SK-N-SH (cell line): ENCODE measurements around the gene PPP1R3C. TPM values are rescaled to one million over a fixed set of nuclear protein-coding genes. Genes with fewer than 3 reads are reported as not detected.

Source experiments
- CTCF ChIA-PET: fragments of 300-600, 350-600 bp; formaldehyde crosslinking; extraction: SDS; loops from one replicate; lab custom pipeline; 2021; lab: Yijun Ruan, JAX
- POLR2A ChIA-PET: fragments of 350-600 bp; sonication (Branson Sonifier 250); formaldehyde crosslinking; extraction: SDS; loops from one replicate; lab custom pipeline; 2020; ENCODE audit warnings: antibody characterized with exemption, inconsistent platforms; lab: Yijun Ruan, JAX
- DNase-seq: peaks from one replicate; pipeline ENCODE4 v3.0.0; 2012
- H2AFZ ChIP-seq: fragments of 200-600 bp; sonication (generic); 2 replicates; pipeline ENCODE4 v1.8.1; 2016; ENCODE audit warnings: antibody characterized with exemption, mild to moderate bottlenecking, low read depth
- H3F3A ChIP-seq: fragments of 200-600 bp; sonication (generic); replicated peaks from 2 replicates; pipeline ENCODE3; 2016; ENCODE audit warnings: antibody characterized with exemption, mild to moderate bottlenecking; ENCODE audit not compliant: insufficient read depth
- H3K27ac ChIP-seq, 2 experiments: fragments of 200-500 bp in 1 of 2; fragments of 200-600 bp in 1 of 2; sonication (Bioruptor generic) in 1 of 2; sonication (generic), shearing (Covaris generic) in 1 of 2; 2 replicates each; pipeline versions ENCODE4 v1.5.1 to v1.6.1; 2014 to 2016; ENCODE audit warnings: low read depth in 2 of 2, inconsistent platforms in 1 of 2, low read length in 1 of 2, mild to moderate bottlenecking in 1 of 2, mixed read lengths in 1 of 2
- H3K27me3 ChIP-seq: fragments of 200-600 bp; sonication (generic), shearing (Covaris generic); 2 replicates; pipeline ENCODE4 v1.6.1; 2016; ENCODE audit warnings: mixed run types; ENCODE audit not compliant: insufficient read depth
- H3K36me3 ChIP-seq, 2 experiments: fragments of 200-500 bp in 1 of 2; fragments of 200-600 bp in 1 of 2; sonication (Bioruptor generic) in 1 of 2; sonication (generic) in 1 of 2; replicated peaks in 1 of 2; 2 replicates each; pipeline versions ENCODE3 to v1.5.1; 2014 to 2016; ENCODE audit warnings: low read length in 1 of 2, mild to moderate bottlenecking in 1 of 2; ENCODE audit not compliant: insufficient read depth in 2 of 2, control insufficient read depth in 1 of 2
- H3K4me1 ChIP-seq, 2 experiments: fragments of 200-500 bp in 1 of 2; fragments of 200-600 bp in 1 of 2; sonication (Bioruptor generic) in 1 of 2; sonication (generic), shearing (Covaris generic) in 1 of 2; 2 replicates each; pipeline versions ENCODE4 v1.5.1 to v1.6.1; 2014 to 2016; ENCODE audit warnings: low read depth in 1 of 2, low read length in 1 of 2, mixed run types in 1 of 2; ENCODE audit not compliant: insufficient read depth in 2 of 2, control insufficient read depth in 1 of 2
- H3K4me2 ChIP-seq: fragments of 200-600 bp; sonication (generic), shearing (Covaris generic); 2 replicates; pipeline ENCODE4 v1.6.1; 2017; ENCODE audit warnings: mixed run types
- H3K4me3 ChIP-seq, 2 experiments: fragments of 200-500 bp in 1 of 2; fragments of 200-600 bp in 1 of 2; sonication (Bioruptor generic) in 1 of 2; sonication (generic), shearing (Covaris generic) in 1 of 2; 2 replicates each; pipeline versions ENCODE4 v1.5.1 to v1.8.1; 2014 to 2016; ENCODE audit warnings: low read depth in 2 of 2, inconsistent platforms in 1 of 2, low read length in 1 of 2, mild to moderate bottlenecking in 1 of 2, mixed read lengths in 1 of 2, moderate library complexity in 1 of 2
- H3K79me2 ChIP-seq: fragments of 200-600 bp; sonication (generic); 2 replicates; pipeline ENCODE4 v1.8.1; 2017; ENCODE audit warnings: mild to moderate bottlenecking; ENCODE audit not compliant: insufficient read depth
- H3K9ac ChIP-seq: fragments of 200-600 bp; sonication (generic); 2 replicates; pipeline ENCODE4 v1.6.1; 2017; ENCODE audit warnings: mixed run types
- H3K9me2 ChIP-seq: fragments of 200-600 bp; sonication (generic); 2 replicates; pipeline ENCODE4 v1.6.1; 2017; ENCODE audit warnings: mixed run types
- H3K9me3 ChIP-seq: fragments of 200-600 bp; sonication (generic); 2 replicates; pipeline ENCODE4 v1.6.1; 2017; ENCODE audit warnings: mixed run types, mild to moderate bottlenecking, moderate library complexity
- H4K20me1 ChIP-seq: fragments of 200-600 bp; sonication (generic); 2 replicates; pipeline ENCODE4 v1.6.1; 2017; ENCODE audit warnings: mild to moderate bottlenecking, mixed run types; ENCODE audit not compliant: insufficient read depth
- CHD2 ChIP-seq: fragments of 150-350 bp; IDR thresholded peaks from 2 replicates; pipeline ENCODE4 v1.6.1; 2018; ENCODE audit warnings: low read length; ENCODE audit not compliant: partially characterized antibody
- FOSL2 ChIP-seq: IDR thresholded peaks from 2 replicates; pipeline ENCODE4 v1.4.0; 2012; ENCODE audit warnings: low read depth, mild to moderate bottlenecking, moderate library complexity, borderline replicate concordance
- FOXJ3 ChIP-seq: sonication (generic); formaldehyde crosslinking; IDR thresholded peaks from 2 replicates; pipeline ENCODE4 v1.5.1; 2020; ENCODE audit warnings: mild to moderate bottlenecking, missing genetic modification reagents
- JUND ChIP-seq: IDR thresholded peaks from 2 replicates; pipeline ENCODE4 v1.4.0; 2012
- NRF1 ChIP-seq: IDR thresholded peaks from 2 replicates; pipeline ENCODE4 v1.6.1; 2012; ENCODE audit warnings: low read depth, mild to moderate bottlenecking, low read length
- SMC3 ChIP-seq: IDR thresholded peaks from 2 replicates; pipeline ENCODE4 v1.6.1; 2012; ENCODE audit warnings: low read depth, low read length, improper control_type of control experiment
- WGBS: methylation state at CpG from one replicate; pipeline ENCODE4 v1.1.6; 2017; ENCODE audit warnings: low lambda C conversion rate; 5-methylcytosine and 5-hydroxymethylcytosine counted together
- polyA plus RNA-seq, 3 experiments: library from polyadenylated mRNA; depleted of rRNA; stranded (reverse); fragments of >200 nt; gene quantifications; 2 replicates each; pipeline ENCODE4 v1.2.3, GENCODE V29; 2012
- TF ChIP-seq, protein P1 (sequence below): fragments of 200-600 bp; sonication (generic); IDR thresholded peaks from 2 replicates; pipeline ENCODE4 v1.6.1; 2017; ENCODE audit warnings: antibody characterized with exemption, mild to moderate bottlenecking, moderate library complexity
- TF ChIP-seq, protein P2 (sequence below): fragments of 150-350 bp; IDR thresholded peaks from 2 replicates; pipeline ENCODE4 v1.6.1; 2016; ENCODE audit warnings: mild to moderate bottlenecking, low read depth, low read length
- TF ChIP-seq, protein P3 (sequence below): fragments of 150-350 bp; IDR thresholded peaks from 2 replicates; pipeline ENCODE4 v1.6.1; 2017; ENCODE audit warnings: antibody characterized with exemption, low read length, low read depth, borderline replicate concordance
- TF ChIP-seq, protein P4 (sequence below): IDR thresholded peaks from 2 replicates; pipeline ENCODE4 v1.4.0; 2012; ENCODE audit warnings: low read depth
- TF ChIP-seq, protein P5 (sequence below): IDR thresholded peaks from 2 replicates; pipeline ENCODE4 v1.4.0; 2012; ENCODE audit warnings: low read depth, borderline replicate concordance

PPP1R3C gene
- polyA plus RNA-seq, 1 of the 3 experiments (the other 2 are of a cell fraction): 9.0 TPM

DNA sequence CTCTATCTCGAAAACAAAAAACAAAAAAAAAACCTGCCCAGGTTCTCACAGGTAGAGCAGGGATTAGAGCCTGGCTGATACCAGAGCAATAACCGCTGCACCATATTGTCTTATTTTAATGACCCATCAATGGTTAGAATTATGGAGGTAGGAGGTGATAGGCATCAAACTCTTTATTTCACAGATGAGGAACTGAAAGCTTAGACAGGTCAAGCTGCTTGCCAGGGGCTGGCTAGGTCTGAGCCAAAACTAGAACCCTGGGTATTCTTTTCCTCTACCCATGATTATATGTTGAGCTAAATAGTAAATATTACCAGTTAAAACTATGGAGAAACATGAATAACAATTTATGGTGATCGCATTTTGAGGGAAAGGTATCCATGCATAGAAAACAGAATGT lies 2.0 kb upstream of the PPP1R3C start:
- no peak for DNase-seq
- WGBS: 94% methylated on average over 3 of the region's 3 CpGs
- Histone ChIP-seq H3K4me2 (no peak overlapping the region), H3K9ac (no peak overlapping the region), H3K4me3 (no peak overlapping the region), H3K4me1 (peaks cover 0 to 9% of the 10 kb centered on the region in 2 experiments; a peak in 2 of 4 replicates), H3K27me3 (no peaks in the 10 kb centered on the region), H2AFZ (no peak overlapping the region), H3K27ac (no peak overlapping the region), H3K79me2 (peaks cover 28% of the 10 kb centered on the region; the same call in 1 of the 2 replicates), H3F3A (peaks cover 5% of the 10 kb centered on the region), H3K9me2 (no peaks in the 10 kb centered on the region), H3K9me3 (no peaks in the 10 kb centered on the region)
- POLR2A ChIA-PET: interaction anchor here (1.0 kb wide), 1 partner anchor 225 kb away, joined by 4 read pairs; no protein-coding TSS in a partner anchor
- TF ChIP-seq, protein P1, sequence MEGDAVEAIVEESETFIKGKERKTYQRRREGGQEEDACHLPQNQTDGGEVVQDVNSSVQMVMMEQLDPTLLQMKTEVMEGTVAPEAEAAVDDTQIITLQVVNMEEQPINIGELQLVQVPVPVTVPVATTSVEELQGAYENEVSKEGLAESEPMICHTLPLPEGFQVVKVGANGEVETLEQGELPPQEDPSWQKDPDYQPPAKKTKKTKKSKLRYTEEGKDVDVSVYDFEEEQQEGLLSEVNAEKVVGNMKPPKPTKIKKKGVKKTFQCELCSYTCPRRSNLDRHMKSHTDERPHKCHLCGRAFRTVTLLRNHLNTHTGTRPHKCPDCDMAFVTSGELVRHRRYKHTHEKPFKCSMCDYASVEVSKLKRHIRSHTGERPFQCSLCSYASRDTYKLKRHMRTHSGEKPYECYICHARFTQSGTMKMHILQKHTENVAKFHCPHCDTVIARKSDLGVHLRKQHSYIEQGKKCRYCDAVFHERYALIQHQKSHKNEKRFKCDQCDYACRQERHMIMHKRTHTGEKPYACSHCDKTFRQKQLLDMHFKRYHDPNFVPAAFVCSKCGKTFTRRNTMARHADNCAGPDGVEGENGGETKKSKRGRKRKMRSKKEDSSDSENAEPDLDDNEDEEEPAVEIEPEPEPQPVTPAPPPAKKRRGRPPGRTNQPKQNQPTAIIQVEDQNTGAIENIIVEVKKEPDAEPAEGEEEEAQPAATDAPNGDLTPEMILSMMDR: no peak
- TF ChIP-seq NRF1: no peak
- TF ChIP-seq, protein P2, sequence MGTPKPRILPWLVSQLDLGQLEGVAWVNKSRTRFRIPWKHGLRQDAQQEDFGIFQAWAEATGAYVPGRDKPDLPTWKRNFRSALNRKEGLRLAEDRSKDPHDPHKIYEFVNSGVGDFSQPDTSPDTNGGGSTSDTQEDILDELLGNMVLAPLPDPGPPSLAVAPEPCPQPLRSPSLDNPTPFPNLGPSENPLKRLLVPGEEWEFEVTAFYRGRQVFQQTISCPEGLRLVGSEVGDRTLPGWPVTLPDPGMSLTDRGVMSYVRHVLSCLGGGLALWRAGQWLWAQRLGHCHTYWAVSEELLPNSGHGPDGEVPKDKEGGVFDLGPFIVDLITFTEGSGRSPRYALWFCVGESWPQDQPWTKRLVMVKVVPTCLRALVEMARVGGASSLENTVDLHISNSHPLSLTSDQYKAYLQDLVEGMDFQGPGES: no peak
- TF ChIP-seq JUND: no peak
- TF ChIP-seq, protein P3, sequence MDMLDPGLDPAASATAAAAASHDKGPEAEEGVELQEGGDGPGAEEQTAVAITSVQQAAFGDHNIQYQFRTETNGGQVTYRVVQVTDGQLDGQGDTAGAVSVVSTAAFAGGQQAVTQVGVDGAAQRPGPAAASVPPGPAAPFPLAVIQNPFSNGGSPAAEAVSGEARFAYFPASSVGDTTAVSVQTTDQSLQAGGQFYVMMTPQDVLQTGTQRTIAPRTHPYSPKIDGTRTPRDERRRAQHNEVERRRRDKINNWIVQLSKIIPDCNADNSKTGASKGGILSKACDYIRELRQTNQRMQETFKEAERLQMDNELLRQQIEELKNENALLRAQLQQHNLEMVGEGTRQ: no peak
- TF ChIP-seq, protein P4, sequence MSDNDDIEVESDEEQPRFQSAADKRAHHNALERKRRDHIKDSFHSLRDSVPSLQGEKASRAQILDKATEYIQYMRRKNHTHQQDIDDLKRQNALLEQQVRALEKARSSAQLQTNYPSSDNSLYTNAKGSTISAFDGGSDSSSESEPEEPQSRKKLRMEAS: no peak
- no peak for TF ChIP-seq FOSL2
- TF ChIP-seq FOXJ3 (CRISPR knock-in tag): no peak
- TF ChIP-seq, all 33 proteins: peak for 0
- CTCF ChIA-PET: interaction anchor here (0.7 to 6.6 kb wide), 52 partner anchors 9 to 756 kb away, joined by 3 to 114 read pairs (median 5); no protein-coding TSS in a partner anchor
- Histone ChIP-seq H3K36me3 (peaks cover 10 to 14% of the 10 kb centered on the region in 2 experiments), H4K20me1 (no peaks in the 10 kb centered on the region; the same call in 1 of the 2 replicates)

DNA sequence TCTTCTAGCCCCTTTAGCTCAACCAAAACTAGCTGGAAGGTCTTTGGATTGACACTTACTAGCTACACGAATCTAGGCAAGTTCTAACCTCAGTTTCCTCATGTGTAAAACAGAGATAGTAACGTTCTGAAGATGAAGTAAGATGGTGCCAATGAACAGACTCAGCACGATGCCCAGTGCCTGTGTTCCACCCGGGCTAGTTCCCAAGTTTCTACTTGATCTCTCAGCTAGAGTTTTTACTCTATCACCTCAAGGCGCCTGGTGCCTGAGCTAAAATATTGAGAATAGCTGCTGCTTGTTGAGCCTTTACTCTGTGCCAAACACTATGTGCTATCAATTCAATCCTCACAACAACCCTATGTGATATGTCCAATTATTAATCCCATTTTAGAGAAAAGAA lies 1.4 kb upstream of the PPP1R3C start:
- Histone ChIP-seq H3K9me3 (no peaks in the 10 kb centered on the region), H3F3A (peaks cover 12% of the 10 kb centered on the region), H3K4me2 (no peak overlapping the region), H3K9ac (no peak overlapping the region), H3K27ac (no peak overlapping the region), H2AFZ (no peak overlapping the region), H4K20me1 (no peaks in the 10 kb centered on the region; the same call in 1 of the 2 replicates), H3K9me2 (no peaks in the 10 kb centered on the region), H3K79me2 (peaks cover 32% of the 10 kb centered on the region; the same call in 1 of the 2 replicates), H3K4me1 (peaks cover 0 to 9% of the 10 kb centered on the region in 2 experiments; a peak in 2 of 4 replicates), H3K4me3 (no peak overlapping the region), H3K27me3 (no peaks in the 10 kb centered on the region), H3K36me3 (peaks cover 17 to 20% of the 10 kb centered on the region in 2 experiments)
- TF ChIP-seq SMC3 (no peak), CHD2 (no peak), JUND (no peak)
- TF ChIP-seq, protein P5, sequence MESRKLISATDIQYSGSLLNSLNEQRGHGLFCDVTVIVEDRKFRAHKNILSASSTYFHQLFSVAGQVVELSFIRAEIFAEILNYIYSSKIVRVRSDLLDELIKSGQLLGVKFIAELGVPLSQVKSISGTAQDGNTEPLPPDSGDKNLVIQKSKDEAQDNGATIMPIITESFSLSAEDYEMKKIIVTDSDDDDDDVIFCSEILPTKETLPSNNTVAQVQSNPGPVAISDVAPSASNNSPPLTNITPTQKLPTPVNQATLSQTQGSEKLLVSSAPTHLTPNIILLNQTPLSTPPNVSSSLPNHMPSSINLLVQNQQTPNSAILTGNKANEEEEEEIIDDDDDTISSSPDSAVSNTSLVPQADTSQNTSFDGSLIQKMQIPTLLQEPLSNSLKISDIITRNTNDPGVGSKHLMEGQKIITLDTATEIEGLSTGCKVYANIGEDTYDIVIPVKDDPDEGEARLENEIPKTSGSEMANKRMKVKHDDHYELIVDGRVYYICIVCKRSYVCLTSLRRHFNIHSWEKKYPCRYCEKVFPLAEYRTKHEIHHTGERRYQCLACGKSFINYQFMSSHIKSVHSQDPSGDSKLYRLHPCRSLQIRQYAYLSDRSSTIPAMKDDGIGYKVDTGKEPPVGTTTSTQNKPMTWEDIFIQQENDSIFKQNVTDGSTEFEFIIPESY: no peak
- DNase-seq: no peak
- CTCF ChIA-PET: interaction anchor here (0.8 to 6.6 kb wide), 16 partner anchors 40 to 755 kb away, joined by 3 to 114 read pairs (median 11); no protein-coding TSS in a partner anchor
- WGBS: 92% methylated on average over 5 of the region's 5 CpGs
- POLR2A ChIA-PET: no interaction called here
